ENCODE results near the gene TDRKH.
A peak's percentile ranks its signal among the peaks of the same experiment; 100 is the strongest.
"Not testable (repeated sequence)": the region's sequence is repeated elsewhere in the genome, so short reads cannot be mapped to it uniquely, and the experiment has no call there.

The TDRKH gene

DNA sequence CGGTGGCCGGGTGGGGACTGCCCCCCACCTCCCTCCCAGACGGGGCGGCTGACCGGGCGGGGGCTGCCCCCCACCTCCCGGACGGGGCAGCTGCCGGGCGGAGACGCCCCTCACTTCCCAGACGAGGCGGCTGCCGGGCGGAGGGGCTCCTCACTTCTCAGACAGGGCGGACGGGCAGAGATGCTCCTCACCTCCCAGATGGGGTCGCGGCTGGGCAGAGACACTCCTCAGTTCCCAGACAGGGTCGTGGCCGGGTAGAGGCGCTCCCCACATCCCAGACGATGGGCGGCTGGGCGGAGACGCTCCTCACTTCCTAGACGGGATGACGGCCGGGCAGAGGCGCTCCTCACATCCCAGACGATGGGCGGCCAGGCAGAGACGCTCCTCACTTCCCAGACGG, 21.0 kb downstream of the TDRKH start:
- not testable (repeated sequence) for ATAC-seq; H3K4me3 Mint-ChIP-seq; H3K9me3 Mint-ChIP-seq; DNase-seq (ENCODE audit: low spot score in 2 of 2); H3K4me1 Mint-ChIP-seq; H3K27ac Mint-ChIP-seq
- peaks cover 18% of the 10 kb centered on the region for H3K36me3 Mint-ChIP-seq

DNA sequence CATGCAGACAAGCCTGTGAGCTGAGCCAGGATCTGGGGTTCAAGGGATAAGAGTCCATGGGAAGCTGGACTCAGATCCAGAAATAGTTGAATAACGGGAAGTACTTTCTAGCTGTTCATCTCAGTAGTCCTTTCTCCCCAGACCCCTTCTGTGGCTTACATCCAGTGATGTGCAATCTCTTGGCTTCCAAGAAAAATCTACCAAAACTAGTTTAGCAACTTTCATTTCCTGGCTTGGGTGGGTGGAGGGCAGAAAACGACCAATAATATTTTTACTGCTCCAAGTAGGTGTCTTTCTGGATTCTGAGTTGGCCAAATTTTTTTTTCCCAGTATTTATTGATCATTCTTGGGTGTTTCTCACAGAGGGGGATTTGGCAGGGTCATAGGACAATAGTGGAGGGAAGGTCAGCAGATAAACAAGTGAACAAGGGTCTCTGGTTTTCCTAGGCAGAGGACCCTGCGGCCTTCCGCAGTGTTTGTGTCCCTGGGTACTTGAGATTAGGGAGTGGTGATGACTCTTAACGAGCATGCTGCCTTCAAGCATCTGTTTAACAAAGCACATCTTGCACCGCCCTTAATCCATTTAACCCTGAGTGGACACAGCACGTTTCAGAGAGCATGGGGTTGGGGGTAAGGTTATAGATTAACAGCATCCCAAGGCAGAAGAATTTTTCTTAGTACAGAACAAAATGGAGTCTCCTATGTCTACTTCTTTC, 21.8 kb downstream of the TDRKH start:
- Mint-ChIP-seq H3K36me3 (peaks cover 14% of the 10 kb centered on the region), H3K4me1 (peaks cover 11% of the 10 kb centered on the region), H3K27ac (peak overlapping the region; percentile 20)
- H3K9me3 Mint-ChIP-seq; DNase-seq (ENCODE audit: low spot score in 2 of 2); H3K4me3 Mint-ChIP-seq; ATAC-seq: not testable (repeated sequence)

DNA sequence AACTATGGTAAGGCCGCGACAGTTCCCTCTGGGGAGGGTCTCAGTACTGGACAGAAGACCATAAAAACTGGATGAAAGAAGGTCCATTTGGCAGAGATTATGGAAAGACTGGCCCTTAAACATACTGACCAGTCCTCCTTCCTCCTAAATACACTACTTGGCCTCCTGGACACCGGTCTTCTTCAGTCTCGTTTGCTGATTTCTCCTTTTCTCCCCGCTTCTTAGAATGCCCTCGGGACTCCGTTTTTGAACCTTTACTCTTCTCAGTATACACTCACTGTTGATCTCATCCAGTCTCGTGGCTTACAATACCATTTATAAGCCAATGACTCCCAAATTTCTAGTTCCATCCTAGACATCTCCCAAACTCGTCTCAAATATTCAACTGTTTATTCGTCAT, 26.3 kb downstream of the TDRKH start:
- Mint-ChIP-seq H3K9me3 (no peaks in the 10 kb centered on the region), H3K4me1 (peaks cover 29% of the 10 kb centered on the region), H3K36me3 (peaks cover 48% of the 10 kb centered on the region), H3K4me3 (peak overlapping the region; percentile 94), H3K27ac (peak overlapping the region; percentile 98)
- no peak for ATAC-seq
- no peak for DNase-seq (ENCODE audit: low spot score in 2 of 2)

DNA sequence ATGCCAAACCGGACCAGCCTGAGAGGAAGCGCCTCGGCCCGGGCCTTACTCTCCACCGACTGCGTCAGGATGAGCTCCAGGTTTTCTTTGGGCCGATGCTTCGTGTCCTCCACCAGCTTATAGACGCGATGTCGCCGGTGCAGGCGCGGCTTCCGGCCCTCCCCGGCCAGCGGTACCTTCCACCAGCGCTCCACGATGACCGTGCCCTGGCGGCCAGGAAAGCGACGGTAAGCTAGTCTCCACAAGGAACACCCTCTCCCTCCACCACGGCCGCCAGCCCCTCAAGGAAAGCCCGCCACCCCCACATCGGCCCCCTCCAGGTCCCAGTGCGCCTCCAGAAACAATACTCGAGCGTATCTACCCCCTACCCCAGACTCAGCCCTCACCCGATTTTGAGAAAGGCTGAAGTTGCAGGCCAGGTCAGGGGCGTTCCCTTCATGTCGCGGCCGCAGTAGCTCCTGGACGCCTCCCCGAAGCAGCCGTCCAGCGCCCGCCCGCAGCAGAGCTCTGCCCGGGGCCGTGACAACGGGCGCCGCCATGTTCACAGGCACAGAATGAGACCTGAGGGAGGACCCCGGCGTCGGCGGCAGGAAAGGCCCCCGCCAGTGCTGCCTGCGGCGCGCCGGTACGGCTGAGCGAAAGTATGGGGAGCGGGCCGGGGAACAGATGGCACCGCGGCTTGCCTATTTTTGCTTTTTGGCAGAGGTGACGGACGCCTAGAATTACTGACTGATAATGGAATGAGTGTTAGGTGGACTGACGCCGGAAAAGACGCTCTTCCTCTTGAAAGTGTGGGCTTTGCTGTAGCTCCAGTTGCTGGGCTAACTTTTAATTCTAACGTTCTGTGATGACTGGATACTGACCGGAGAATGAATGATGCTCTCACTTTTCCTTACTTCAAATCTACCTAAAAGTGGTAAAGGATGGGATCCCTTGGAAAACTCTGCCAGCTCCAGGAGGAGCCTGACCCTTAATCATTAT, 27.1 kb downstream of the TDRKH start, which contains the start of gene MRPL9:
MRPL9 (minus strand) TSS at position 556 of the 981 bp plus-strand sequence; CDS start at position 539, 17 bp downstream.
- H3K36me3 Mint-ChIP-seq = peaks cover 56% of the 10 kb centered on the region

DNA sequence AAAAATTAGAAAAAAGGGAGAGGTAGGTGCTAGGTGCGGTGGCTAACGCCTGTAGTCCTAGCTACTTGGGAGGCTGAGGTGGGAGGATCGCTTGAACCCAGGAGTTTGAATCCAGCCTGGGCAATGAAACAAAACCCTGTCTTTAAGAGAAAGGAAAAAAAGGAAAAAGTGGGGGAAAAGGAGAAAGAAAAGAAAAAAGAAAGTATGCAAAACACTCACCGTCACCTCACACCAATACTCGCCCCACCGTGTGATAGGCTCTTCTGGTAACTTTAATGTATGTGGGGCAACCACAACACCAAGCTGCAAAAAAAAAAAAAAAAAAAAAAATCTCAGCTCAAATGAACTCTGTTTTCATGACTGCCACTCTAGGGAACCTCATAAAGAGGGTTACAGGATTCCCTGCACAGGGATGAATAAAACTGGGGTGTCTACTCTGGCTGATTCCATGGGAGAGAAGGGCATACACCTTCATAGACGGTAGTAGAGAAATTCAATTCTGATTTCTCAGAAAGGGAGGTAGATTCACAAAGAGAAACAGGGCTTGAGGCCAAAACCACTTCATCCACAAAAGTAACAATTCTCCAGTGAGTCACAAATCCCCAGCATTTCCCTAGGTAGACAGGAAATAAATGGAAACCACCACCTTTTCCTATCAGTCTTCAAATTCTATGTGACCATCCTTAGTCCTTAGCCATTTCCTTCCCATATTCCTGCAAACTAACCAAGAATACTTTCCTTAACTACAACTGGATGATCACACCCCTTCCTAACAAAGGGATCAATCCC, 29.5 kb downstream of the TDRKH start:
- DNase-seq (ENCODE audit: low spot score in 2 of 2) (no peak), ATAC-seq (no peak)
- no peaks in the 10 kb centered on the region for H3K9me3 Mint-ChIP-seq
- peak overlapping the region; percentile 48 for H3K27ac Mint-ChIP-seq
- H3K36me3 Mint-ChIP-seq = peaks cover 70% of the 10 kb centered on the region
- H3K4me1 Mint-ChIP-seq = peaks cover 43% of the 10 kb centered on the region
- no peak overlapping the region for H3K4me3 Mint-ChIP-seq

More for the DNA sequence above, 27.1 kb downstream of the TDRKH start, which contains the start of gene MRPL9:
- no peaks in the 10 kb centered on the region for H3K9me3 Mint-ChIP-seq
- H3K27ac Mint-ChIP-seq = peak within 1 kb of the TSS; percentile 98
- DNase-seq (ENCODE audit: low spot score in 2 of 2) = peak; percentile 73 to 90
- peak; percentile 99 for ATAC-seq
- H3K4me3 Mint-ChIP-seq = peak within 1 kb of the TSS; percentile 94
- peaks cover 29% of the 10 kb centered on the region for H3K4me1 Mint-ChIP-seq

DNA sequence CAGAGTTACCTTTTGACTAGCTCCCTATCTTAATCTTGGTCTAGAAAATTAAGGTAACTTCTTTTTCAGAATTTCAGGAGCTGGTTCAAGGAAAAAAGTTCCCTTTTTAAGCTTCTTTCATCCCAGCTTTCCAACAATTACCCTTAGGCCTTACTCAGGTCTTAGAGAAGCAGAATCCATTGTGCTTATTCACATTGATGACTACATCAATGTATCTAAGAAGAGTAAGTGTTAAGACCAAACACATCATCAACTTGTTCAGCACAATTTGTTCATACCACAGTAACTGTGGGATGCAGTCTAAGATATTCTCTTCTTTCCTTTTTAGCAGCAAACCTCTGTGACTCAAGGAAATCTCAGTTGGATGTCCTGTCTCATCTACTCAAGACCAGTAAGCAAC, 31.1 kb downstream of the TDRKH start:
- H3K36me3 Mint-ChIP-seq = peaks cover 70% of the 10 kb centered on the region
- H3K4me1 Mint-ChIP-seq = peaks cover 39% of the 10 kb centered on the region
- no peak for DNase-seq (ENCODE audit: low spot score in 2 of 2)
- H3K4me3 Mint-ChIP-seq = no peak overlapping the region
- H3K9me3 Mint-ChIP-seq = no peaks in the 10 kb centered on the region
- peak overlapping the region; percentile 48 for H3K27ac Mint-ChIP-seq
- no peak for ATAC-seq

DNA sequence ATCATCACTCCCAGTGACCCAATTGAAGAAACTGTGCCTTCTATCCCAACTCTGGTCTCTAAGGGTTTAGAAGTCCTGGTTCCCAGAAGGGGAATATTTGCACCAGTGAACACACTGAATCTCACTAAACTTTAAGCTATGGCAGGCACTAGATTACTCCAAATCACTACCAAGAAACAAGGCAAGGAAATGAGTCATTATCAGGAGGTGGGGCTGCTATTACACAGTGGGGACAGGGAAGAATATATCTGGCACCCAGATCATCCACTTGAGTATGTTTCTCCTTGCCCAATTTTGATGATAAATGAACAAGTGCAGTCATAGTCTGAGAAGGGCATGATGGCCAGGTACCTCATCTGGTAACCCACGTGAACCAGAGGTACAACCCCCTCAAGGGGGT, 34.0 kb downstream of the TDRKH start:
- Mint-ChIP-seq H3K4me1 (peaks cover 14% of the 10 kb centered on the region), H3K9me3 (no peaks in the 10 kb centered on the region), H3K27ac (peak overlapping the region; percentile 84), H3K36me3 (peaks cover 44% of the 10 kb centered on the region), H3K4me3 (no peak overlapping the region)
- DNase-seq (ENCODE audit: low spot score in 2 of 2) (no peak), ATAC-seq (peak; percentile 94)

DNA sequence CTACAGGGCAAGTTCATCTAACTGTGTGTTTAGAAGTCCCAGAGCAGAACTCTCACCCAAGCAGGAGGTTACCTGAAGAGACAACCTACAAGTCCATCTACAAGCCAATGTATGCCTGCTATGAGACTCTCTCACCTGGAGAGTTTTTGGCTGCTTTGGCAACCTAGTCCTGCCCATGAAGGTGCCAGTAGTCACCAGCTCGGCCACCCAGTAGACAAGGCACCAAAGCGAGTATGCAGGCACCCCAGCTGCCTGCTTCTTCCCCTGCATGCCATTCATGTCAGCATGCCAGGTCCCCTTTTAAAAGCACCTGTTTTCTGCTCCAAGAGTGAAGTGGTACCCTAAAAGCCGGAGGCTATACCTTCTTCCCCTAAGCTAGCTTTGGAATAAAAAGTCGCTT, 48.8 kb downstream of the TDRKH start:
- H3K4me3 Mint-ChIP-seq = no peak overlapping the region
- no peak for DNase-seq (ENCODE audit: low spot score in 2 of 2)
- ATAC-seq = no peak
- no peaks in the 10 kb centered on the region for H3K36me3 Mint-ChIP-seq
- H3K27ac Mint-ChIP-seq = no peak overlapping the region
- H3K4me1 Mint-ChIP-seq = peaks cover 9% of the 10 kb centered on the region
- no peaks in the 10 kb centered on the region for H3K9me3 Mint-ChIP-seq

DNA sequence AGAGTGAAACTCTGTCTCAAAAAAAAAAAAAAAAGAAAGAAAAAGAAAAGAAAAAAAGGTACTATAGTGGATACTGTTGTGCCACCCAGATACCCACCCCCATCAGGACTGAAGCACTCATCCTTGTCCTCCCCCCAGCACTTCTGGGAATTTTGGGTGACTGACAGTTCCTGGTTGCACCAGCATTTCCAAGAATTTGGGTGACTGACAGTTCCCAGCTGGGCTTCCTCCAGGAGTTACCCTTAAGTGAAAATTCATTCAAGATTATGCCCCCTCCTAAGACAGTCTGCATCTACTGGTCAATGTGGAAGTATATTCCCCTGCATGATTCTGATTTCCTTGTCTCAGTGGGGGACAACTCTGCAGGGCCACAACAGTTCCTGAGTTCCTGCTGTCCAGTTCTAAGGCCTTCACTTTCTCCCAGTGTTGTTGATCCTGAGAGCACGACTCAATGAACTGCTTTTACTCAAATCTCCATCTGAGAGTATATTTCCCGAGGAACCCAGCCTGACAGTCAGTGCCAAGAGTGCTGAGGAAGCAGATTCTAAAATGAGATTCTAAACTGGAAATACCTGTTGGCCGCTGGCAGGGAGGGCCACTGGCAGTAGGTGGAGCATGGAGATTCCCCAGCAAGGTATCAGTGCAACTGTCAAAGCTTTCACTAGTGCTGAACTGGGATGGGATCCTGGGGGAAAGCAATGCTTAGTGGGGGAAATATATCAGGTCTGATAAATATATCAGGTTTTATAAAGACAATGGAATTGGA, 50.5 kb downstream of the TDRKH start:
- H3K9me3 Mint-ChIP-seq = no peaks in the 10 kb centered on the region
- H3K27ac Mint-ChIP-seq = no peak overlapping the region
- H3K36me3 Mint-ChIP-seq = no peaks in the 10 kb centered on the region
- no peak for DNase-seq (ENCODE audit: low spot score in 2 of 2)
- peaks cover 13% of the 10 kb centered on the region for H3K4me1 Mint-ChIP-seq
- ATAC-seq = no peak
- H3K4me3 Mint-ChIP-seq = no peak overlapping the region

DNA sequence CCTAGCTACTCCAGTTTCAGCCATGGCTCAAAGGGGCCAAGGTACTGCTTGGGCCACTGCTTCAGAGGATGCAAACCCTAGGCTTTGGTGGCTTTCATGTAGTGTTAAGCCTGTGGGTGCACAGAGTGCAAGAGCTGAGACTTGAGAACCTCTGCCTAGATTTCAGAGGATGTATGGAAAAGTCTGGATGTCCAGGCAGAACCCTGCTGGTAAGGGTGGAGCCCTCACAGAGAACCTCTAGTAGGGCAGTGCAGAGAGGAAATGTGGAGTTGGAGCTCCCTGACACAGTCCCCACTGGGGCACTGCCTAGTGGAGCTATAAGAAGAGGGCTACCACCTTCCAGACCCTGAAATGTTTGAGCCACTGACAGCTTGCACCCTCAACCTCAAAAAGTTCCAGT, 52.8 kb downstream of the TDRKH start:
- no peaks in the 10 kb centered on the region for H3K9me3 Mint-ChIP-seq
- peaks cover 14% of the 10 kb centered on the region for H3K4me1 Mint-ChIP-seq
- H3K36me3 Mint-ChIP-seq = no peaks in the 10 kb centered on the region
- no peak overlapping the region for H3K27ac Mint-ChIP-seq
- ATAC-seq = no peak
- DNase-seq (ENCODE audit: low spot score in 2 of 2) = no peak
- no peak overlapping the region for H3K4me3 Mint-ChIP-seq

DNA sequence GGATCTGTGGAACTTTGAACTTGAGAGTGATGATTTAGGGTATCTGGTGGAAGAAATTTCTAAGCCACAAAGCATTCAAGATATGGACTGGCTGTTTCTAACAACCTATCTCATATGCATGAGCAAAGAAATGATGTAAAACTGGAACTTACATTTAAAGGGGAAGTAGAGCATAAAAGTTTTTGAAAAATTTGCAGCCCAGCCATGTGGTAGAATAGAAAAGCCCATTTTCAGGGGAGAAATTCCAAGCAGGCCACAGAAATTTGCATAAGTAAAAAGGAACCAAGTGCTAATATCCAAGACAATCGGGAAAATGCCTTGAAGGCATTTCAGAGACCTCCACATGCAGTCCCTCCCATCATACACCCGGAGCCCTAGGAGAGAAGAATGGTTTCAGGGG, 53.3 kb downstream of the TDRKH start:
- H3K36me3 Mint-ChIP-seq = no peaks in the 10 kb centered on the region
- ATAC-seq (no peak), DNase-seq (ENCODE audit: low spot score in 2 of 2) (no peak)
- no peaks in the 10 kb centered on the region for H3K9me3 Mint-ChIP-seq
- H3K4me1 Mint-ChIP-seq = peaks cover 14% of the 10 kb centered on the region
- no peak overlapping the region for H3K4me3 Mint-ChIP-seq
- H3K27ac Mint-ChIP-seq = no peak overlapping the region

DNA sequence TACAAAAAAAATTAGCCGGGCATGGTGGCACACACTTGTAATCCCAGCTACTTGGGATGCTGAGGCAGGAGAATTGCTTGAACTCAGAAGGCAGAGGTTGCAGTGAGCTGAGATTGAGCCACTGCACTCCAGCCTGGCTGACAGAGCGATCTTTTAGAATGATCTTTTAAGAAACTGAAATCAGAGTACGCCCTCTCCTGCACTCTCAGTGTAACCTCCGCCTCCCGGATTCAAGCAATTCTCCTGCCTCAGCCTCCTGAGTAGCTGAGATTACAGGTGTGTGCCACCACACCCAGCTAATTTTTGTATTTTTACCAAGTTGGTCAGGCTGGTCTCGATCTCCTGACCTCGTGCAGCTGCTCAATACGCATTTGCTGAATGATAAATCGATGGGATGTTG, 56.3 kb downstream of the TDRKH start:
- H3K27ac Mint-ChIP-seq; H3K9me3 Mint-ChIP-seq; H3K36me3 Mint-ChIP-seq; H3K4me1 Mint-ChIP-seq; H3K4me3 Mint-ChIP-seq; ATAC-seq; DNase-seq (ENCODE audit: low spot score in 2 of 2): not testable (repeated sequence)

DNA sequence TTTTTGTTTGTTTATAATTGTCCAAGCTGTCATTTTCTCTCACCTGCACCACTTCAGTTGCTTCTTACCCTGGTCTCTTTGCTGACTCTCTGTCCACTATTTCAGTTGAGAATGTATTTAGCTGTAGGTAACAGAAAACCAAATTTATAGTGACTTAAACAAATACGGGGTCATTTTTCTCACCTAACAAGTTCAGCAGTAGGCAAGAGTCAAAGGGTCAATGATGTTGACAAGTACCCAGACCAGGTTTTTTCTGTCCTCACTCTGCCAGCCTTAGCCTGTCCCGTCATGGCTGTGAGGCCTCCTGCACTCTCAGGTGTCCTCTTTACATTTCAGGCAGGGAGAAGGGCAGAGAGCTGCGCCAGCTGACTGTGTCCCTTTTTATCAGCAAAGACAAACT, 57.2 kb downstream of the TDRKH start:
- ATAC-seq (no peak), DNase-seq (ENCODE audit: low spot score in 2 of 2) (no peak)
- no peak overlapping the region for H3K27ac Mint-ChIP-seq
- H3K4me3 Mint-ChIP-seq = no peak overlapping the region
- H3K9me3 Mint-ChIP-seq = no peaks in the 10 kb centered on the region
- no peaks in the 10 kb centered on the region for H3K36me3 Mint-ChIP-seq
- peaks cover 6% of the 10 kb centered on the region for H3K4me1 Mint-ChIP-seq

DNA sequence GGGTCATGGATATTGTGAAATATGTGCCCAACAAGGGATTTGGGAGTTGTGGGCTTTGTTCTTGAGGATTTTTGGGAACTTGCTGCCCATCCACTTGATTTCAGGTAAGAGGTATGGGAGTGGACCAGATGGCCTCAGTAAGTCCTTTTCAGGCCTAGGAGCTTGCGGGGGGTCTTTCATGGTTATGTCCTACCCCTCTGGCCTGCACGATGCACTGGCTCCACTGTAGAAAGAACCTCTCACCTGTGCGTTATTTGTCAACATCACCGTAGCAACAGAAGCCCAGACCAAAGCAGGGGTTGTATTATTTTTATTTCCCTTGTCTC, 60.4 kb downstream of the TDRKH start:
- H3K4me3 Mint-ChIP-seq = no peak overlapping the region
- H3K9me3 Mint-ChIP-seq = no peaks in the 10 kb centered on the region
- no peaks in the 10 kb centered on the region for H3K36me3 Mint-ChIP-seq
- no peak for ATAC-seq
- H3K4me1 Mint-ChIP-seq = peaks cover 2% of the 10 kb centered on the region
- no peak for DNase-seq (ENCODE audit: low spot score in 2 of 2)
- no peak overlapping the region for H3K27ac Mint-ChIP-seq
